Mesendoderm (in vitro differentiated cells): ENCODE results near the gene TSPAN15.

Experiments
- DNase-seq: peaks from one replicate; pipeline ENCODE4 v3.0.0; 2013
- H2AK5ac ChIP-seq: 2 replicates; pipeline ENCODE4 v1.6.1; 2013; ENCODE audit warnings: low read length, inconsistent platforms
- H2BK120ac ChIP-seq: 2 replicates; pipeline ENCODE4 v1.6.1; 2013; ENCODE audit warnings: low read depth, mild to moderate bottlenecking, low read length, moderate library complexity, mixed read lengths
- H2BK15ac ChIP-seq: replicated peaks from 2 replicates; pipeline ENCODE4 v1.6.1; 2013; ENCODE audit warnings: low read depth, mild to moderate bottlenecking, moderate library complexity
- H2BK5ac ChIP-seq: 2 replicates; pipeline ENCODE4 v1.6.1; 2013; ENCODE audit warnings: low read length, inconsistent platforms
- H3K18ac ChIP-seq: 2 replicates; pipeline ENCODE4 v1.6.1; 2013; ENCODE audit warnings: mild to moderate bottlenecking, low read length, mixed read lengths
- H3K23ac ChIP-seq: one replicate; pipeline ENCODE4 v1.6.1; 2013; ENCODE audit warnings: low read length
- H3K27ac ChIP-seq: 2 replicates; pipeline ENCODE4 v1.5.1; 2013; ENCODE audit warnings: low read depth, mild to moderate bottlenecking, inconsistent platforms, low read length, moderate library complexity
- H3K27me3 ChIP-seq: 2 replicates; pipeline ENCODE4 v1.6.1; 2013; ENCODE audit warnings: low read length, control low read depth, mild to moderate bottlenecking, inconsistent platforms; ENCODE audit not compliant: insufficient read depth, poor library complexity
- H3K36me3 ChIP-seq: 2 replicates; pipeline ENCODE4 v1.6.1; 2013; ENCODE audit warnings: low read length, inconsistent platforms; ENCODE audit not compliant: control insufficient read depth, insufficient read depth
- H3K4ac ChIP-seq: one replicate; pipeline ENCODE4 v1.6.1; 2013; ENCODE audit warnings: low read depth, mild to moderate bottlenecking, low read length, moderate library complexity
- H3K4me1 ChIP-seq: 2 replicates; pipeline ENCODE4 v1.6.1; 2013; ENCODE audit warnings: low read depth, low read length, inconsistent platforms; ENCODE audit not compliant: control insufficient read depth
- H3K4me2 ChIP-seq: 2 replicates; pipeline ENCODE4 v1.6.1; 2013; ENCODE audit warnings: low read length
- H3K4me3 ChIP-seq: 2 replicates; pipeline ENCODE4 v1.5.1; 2013; ENCODE audit warnings: mild to moderate bottlenecking, low read length
- H3K56ac ChIP-seq: one replicate; pipeline ENCODE4 v1.6.1; 2013; ENCODE audit warnings: low read length
- H3K79me1 ChIP-seq: 2 replicates; pipeline ENCODE4 v1.6.1; 2013; ENCODE audit warnings: low read length, inconsistent platforms
- H3K79me2 ChIP-seq: 2 replicates; pipeline ENCODE4 v1.6.1; 2013; ENCODE audit warnings: mild to moderate bottlenecking, low read length; ENCODE audit not compliant: control insufficient read depth, insufficient read depth
- H3K9ac ChIP-seq: 2 replicates; pipeline ENCODE4 v1.6.1; 2013; ENCODE audit warnings: low read length, inconsistent platforms
- H4K5ac ChIP-seq: one replicate; pipeline ENCODE4 v1.6.1; 2013; ENCODE audit warnings: low read length
- H4K8ac ChIP-seq: one replicate; pipeline ENCODE4 v1.6.1; 2013; ENCODE audit warnings: low read depth, mild to moderate bottlenecking, control low read depth, low read length, moderate library complexity
- WGBS: extraction: QIAGEN DNeasy Blood & Tissue Kit; methylation state at CpG from one replicate; pipeline ENCODE4 v1.1.7; 2013; ENCODE audit warnings: low lambda C conversion rate, missing lambda C conversion rate; ENCODE audit not compliant: insufficient coverage; ENCODE audit errors: extremely low coverage; 5-methylcytosine and 5-hydroxymethylcytosine counted together

The TSPAN15 gene

DNA sequence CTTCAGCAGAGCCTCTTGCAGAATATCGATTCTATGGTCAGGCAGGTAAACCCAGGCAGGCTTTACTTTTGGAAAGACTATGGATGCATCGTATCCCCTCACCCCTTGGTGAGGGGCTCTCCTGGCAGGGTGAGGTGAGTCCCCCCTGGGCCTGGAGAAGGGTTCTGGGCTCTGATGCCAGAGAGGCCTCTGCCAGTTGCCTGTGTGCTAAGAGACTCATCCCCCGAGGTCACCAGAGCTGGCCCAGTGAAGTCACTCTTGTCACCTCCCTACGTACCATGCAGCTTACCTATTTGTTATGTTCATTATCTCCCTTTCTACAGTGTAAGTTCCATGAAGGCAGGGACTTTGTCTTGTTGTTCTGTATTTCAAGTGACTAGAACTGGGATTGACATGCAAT is 51.3 kb downstream of the TSPAN15 start:
- Histone ChIP-seq H3K79me2 (no peaks in the 10 kb centered on the region), H3K4ac (no peak overlapping the region), H3K27ac (no peak overlapping the region), H3K18ac (no peak overlapping the region), H3K27me3 (no peaks in the 10 kb centered on the region), H4K5ac (no peak overlapping the region), H3K9ac (no peak overlapping the region), H3K4me2 (no peak overlapping the region), H2BK15ac (no peak overlapping the region), H3K36me3 (no peaks in the 10 kb centered on the region), H2BK5ac (no peak overlapping the region), H3K4me3 (no peak overlapping the region), H3K56ac (no peak overlapping the region), H4K8ac (no peak overlapping the region), H3K23ac (no peak overlapping the region), H3K79me1 (no peaks in the 10 kb centered on the region), H2BK120ac (no peak overlapping the region), H2AK5ac (no peak overlapping the region), H3K4me1 (no peaks in the 10 kb centered on the region)
- WGBS: no CpG with 5 or more reads among the region's 4 CpGs
- DNase-seq: no peak

DNA sequence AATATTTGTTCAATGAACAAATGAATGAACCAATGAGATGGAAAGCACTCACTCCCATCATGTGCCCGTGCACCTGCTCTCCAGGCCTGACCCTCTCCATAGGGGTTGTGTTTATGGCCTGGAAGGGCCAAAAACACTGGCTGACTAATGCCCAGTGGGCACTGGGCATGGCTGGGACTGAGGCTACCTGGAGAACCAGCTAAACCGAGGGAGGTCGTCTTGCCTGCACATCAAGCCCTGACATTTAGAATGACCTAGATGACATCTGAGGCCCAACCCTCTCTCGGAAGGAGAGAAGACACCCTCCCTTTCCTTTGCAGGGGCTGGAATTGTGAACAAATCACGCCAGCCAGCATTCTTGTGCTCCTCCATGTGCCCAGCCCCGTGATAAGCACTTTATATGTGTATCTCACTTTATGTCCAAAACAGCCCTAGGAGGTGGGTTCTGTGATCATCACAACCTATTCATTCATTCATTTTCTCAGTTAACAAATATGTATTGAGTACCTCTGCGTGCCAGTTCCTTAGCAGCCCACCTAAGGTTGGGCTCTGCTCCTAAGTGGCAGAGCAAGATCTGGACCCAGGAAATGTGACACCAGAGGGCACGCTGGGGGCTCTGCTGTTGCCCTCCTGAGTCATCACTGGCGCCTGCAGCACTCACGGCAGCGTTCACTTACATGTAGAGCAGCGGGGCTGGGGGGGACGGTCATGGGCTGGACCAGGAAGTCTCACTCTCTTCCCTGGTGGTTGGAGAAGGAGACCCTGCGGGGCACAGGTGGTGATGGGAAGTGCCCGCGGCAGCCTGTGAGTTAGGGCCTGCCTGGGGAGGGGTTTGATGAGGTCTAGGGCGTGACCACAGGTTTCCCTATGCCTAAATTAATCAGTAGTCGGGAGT is 52.0 kb downstream of the TSPAN15 start:
- Histone ChIP-seq H3K18ac (no peak overlapping the region), H4K5ac (no peak overlapping the region), H3K79me2 (no peaks in the 10 kb centered on the region), H3K23ac (no peak overlapping the region), H3K4me1 (no peaks in the 10 kb centered on the region), H4K8ac (no peak overlapping the region), H3K56ac (no peak overlapping the region), H3K27ac (no peak overlapping the region), H3K27me3 (no peaks in the 10 kb centered on the region), H3K4me2 (no peak overlapping the region), H3K9ac (no peak overlapping the region), H2BK5ac (no peak overlapping the region), H2BK120ac (no peak overlapping the region), H3K4me3 (no peak overlapping the region), H3K79me1 (no peaks in the 10 kb centered on the region), H3K36me3 (no peaks in the 10 kb centered on the region), H2BK15ac (no peak overlapping the region), H2AK5ac (no peak overlapping the region), H3K4ac (no peak overlapping the region)
- DNase-seq: no peak
- no CpG with 5 or more reads among the region's 18 CpGs for WGBS

DNA sequence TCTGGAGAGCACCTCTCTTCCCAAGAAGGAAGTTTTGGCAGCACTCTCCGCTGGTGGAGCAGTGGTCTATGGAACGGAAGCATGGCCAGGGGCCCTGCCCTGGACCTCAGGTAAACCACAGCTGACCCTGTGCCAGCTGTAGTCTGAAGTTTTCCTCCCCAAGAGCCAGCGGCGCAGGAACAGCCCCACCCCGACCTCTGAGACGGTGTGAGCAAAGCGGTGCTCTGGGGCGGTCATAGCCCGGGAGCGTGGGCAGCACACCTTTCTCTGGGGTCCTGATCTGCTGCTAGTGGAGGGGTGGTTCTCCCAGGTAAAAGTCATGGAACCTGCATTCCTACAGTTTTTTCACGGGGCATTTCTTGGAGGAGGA is 52.6 kb downstream of the TSPAN15 start:
- no peak for DNase-seq
- H3K9ac ChIP-seq: no peak overlapping the region
- no peak overlapping the region for H3K4ac ChIP-seq
- no peak overlapping the region for H2BK5ac ChIP-seq
- H3K79me1 ChIP-seq: no peaks in the 10 kb centered on the region
- no peak overlapping the region for H2BK15ac ChIP-seq
- H3K4me3 ChIP-seq: no peak overlapping the region
- no peaks in the 10 kb centered on the region for H3K36me3 ChIP-seq
- H3K27ac ChIP-seq: no peak overlapping the region
- no CpG with 5 or more reads among the region's 11 CpGs for WGBS
- no peaks in the 10 kb centered on the region for H3K27me3 ChIP-seq
- H3K56ac ChIP-seq: no peak overlapping the region
- no peak overlapping the region for H4K5ac ChIP-seq
- H3K23ac ChIP-seq: no peak overlapping the region
- H3K18ac ChIP-seq: no peak overlapping the region
- no peak overlapping the region for H2AK5ac ChIP-seq
- no peak overlapping the region for H4K8ac ChIP-seq
- H2BK120ac ChIP-seq: no peak overlapping the region
- no peak overlapping the region for H3K4me2 ChIP-seq
- no peaks in the 10 kb centered on the region for H3K4me1 ChIP-seq
- H3K79me2 ChIP-seq: no peaks in the 10 kb centered on the region

DNA sequence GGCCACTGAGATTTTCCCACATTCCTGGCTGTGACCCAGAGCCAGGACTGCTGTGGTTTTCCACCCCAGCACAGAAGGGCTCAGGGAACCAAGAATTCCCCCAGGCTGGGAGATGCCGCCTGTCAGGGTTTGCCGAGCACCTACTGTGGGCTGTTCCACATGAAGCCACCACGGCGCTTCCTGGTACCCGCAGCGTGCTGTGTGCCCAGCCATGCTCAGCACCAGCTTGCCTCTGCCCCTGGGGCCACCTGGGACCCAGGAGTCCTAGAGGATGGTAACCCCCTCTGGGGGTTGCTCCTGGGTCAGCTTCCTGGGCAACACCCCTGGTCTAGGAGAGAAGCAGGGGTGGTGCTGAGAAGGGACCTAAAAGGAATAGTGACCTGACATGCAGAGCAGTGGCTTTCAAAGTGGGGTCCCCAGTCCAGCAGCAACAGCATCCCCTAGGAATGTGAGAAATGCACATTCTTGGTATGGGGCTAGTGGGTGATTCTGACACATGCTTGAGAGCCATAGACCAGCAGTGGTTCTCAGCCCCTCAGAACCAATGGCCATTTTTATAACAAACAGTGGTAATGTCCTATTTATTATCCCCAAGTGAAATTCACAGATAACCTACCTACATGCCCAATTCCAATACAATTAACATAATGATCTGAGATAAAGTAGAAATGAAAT is 53.4 kb downstream of the TSPAN15 start:
- H3K79me1 ChIP-seq: no peaks in the 10 kb centered on the region
- H4K8ac ChIP-seq: no peak overlapping the region
- no peak overlapping the region for H3K4ac ChIP-seq
- H3K4me3 ChIP-seq: no peak overlapping the region
- no peak overlapping the region for H2BK15ac ChIP-seq
- no CpG with 5 or more reads among the region's 6 CpGs for WGBS
- no peak overlapping the region for H3K18ac ChIP-seq
- no peak overlapping the region for H3K56ac ChIP-seq
- no peaks in the 10 kb centered on the region for H3K4me1 ChIP-seq
- H3K4me2 ChIP-seq: no peak overlapping the region
- no peak overlapping the region for H3K9ac ChIP-seq
- no peak overlapping the region for H2AK5ac ChIP-seq
- no peak overlapping the region for H4K5ac ChIP-seq
- H2BK5ac ChIP-seq: no peak overlapping the region
- H3K23ac ChIP-seq: no peak overlapping the region
- H3K27ac ChIP-seq: no peak overlapping the region
- no peak overlapping the region for H2BK120ac ChIP-seq
- H3K79me2 ChIP-seq: no peaks in the 10 kb centered on the region
- no peaks in the 10 kb centered on the region for H3K27me3 ChIP-seq
- DNase-seq: no peak
- no peaks in the 10 kb centered on the region for H3K36me3 ChIP-seq

DNA sequence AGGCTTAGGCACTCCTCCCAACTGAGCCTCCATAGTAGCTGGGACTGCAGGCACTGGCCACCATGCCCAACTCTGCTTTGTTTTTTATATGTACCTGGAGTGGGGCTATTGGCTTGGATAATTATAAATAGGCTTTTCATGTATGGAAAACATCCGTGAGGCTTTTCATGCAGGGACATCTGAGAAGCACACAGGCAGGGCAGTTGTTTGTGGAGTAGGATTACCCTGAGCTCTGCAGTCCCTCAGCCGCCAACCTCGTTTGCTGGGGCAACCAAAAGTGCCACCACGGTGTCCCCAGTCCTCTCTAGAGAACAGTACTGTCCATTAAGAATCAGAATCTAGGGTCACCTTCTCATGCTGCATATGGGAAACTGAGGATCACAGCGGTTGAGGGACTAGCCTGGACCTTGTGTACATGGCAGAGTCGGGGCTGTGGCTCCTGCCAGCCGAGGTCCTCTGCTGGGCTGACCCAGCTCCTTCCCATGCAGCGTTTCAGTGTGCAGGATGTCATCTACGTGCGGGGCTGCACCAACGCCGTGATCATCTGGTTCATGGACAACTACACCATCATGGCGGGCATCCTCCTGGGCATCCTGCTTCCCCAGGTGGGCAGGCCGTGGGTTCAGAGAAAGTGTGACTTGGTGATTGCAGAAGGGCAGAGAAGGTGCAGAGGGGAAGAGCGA is 54.5 kb downstream of the TSPAN15 start:
- no peaks in the 10 kb centered on the region for H3K27me3 ChIP-seq
- WGBS: no CpG with 5 or more reads among the region's 15 CpGs
- no peak for DNase-seq

More for the DNA sequence above, 54.5 kb downstream of the TSPAN15 start:
- Histone ChIP-seq H3K56ac (no peak overlapping the region), H2AK5ac (no peak overlapping the region), H3K79me1 (no peaks in the 10 kb centered on the region), H3K27ac (no peak overlapping the region), H3K4me2 (no peak overlapping the region), H2BK120ac (no peak overlapping the region), H4K8ac (no peak overlapping the region), H4K5ac (no peak overlapping the region), H3K4me1 (no peaks in the 10 kb centered on the region), H2BK15ac (no peak overlapping the region), H3K4ac (no peak overlapping the region), H3K36me3 (no peaks in the 10 kb centered on the region), H3K79me2 (no peaks in the 10 kb centered on the region), H3K18ac (no peak overlapping the region), H3K23ac (no peak overlapping the region), H2BK5ac (no peak overlapping the region), H3K9ac (no peak overlapping the region), H3K4me3 (no peak overlapping the region)
